ENCODE measurements around the gene GPD2. TPM values are rescaled to one million over a fixed set of nuclear protein-coding genes. Genes with fewer than 3 reads are reported as not detected.

GPD2 gene
- total and polyA plus RNA-seq, 11 donors, result 3.5 to 24.8 (median 14.1) TPM

- no peak overlapping the region for H3K27ac ChIP-seq
- WGBS, 4 donors, result 85 to 97% (median 91%) methylated on average over 1 of the region's 1 CpG
- H3K36me3 ChIP-seq, result peaks cover 0 to 40% (median 35%) of the 10 kb centered on the region in 9 donors
- H3K4me1 ChIP-seq, result peaks cover 0 to 6% (median 0%) of the 10 kb centered on the region in 12 donors
- DNase-seq, result no peak
- H3K9me3 ChIP-seq, result no peaks in the 10 kb centered on the region
- TF ChIP-seq POLR2A (IDR thresholded peaks at IDR 0.05) (no peak), CTCF (IDR thresholded peaks at IDR 0.05) (no peak)
- no peak for ATAC-seq
- H3K4me3 ChIP-seq, result no peak overlapping the region
- no peaks in the 10 kb centered on the region for H3K27me3 ChIP-seq
- intact Hi-C loops (cut with DNase I), result no loop called here
These were observed 74.9 kb downstream of the GPD2 start for GRCh38 chr2:156511122-156511521.

- H3K27ac ChIP-seq, result no peak overlapping the region
- H3K27me3 ChIP-seq, result no peaks in the 10 kb centered on the region
- DNase-seq, result no peak
- no peak for ATAC-seq
- H3K4me3 ChIP-seq, result no peak overlapping the region
- peaks cover 0 to 6% (median 0%) of the 10 kb centered on the region in 12 donors for H3K4me1 ChIP-seq
- peaks cover 0 to 40% (median 35%) of the 10 kb centered on the region in 9 donors for H3K36me3 ChIP-seq
- H3K9me3 ChIP-seq, result no peaks in the 10 kb centered on the region
- no peak for TF ChIP-seq CTCF (IDR thresholded peaks at IDR 0.05)
- no peak for TF ChIP-seq POLR2A (IDR thresholded peaks at IDR 0.05)
- intact Hi-C loops (cut with DNase I), result no loop called here
These were observed 75.6 kb downstream of the GPD2 start for GRCh38 chr2:156511803-156512202.

DNA sequence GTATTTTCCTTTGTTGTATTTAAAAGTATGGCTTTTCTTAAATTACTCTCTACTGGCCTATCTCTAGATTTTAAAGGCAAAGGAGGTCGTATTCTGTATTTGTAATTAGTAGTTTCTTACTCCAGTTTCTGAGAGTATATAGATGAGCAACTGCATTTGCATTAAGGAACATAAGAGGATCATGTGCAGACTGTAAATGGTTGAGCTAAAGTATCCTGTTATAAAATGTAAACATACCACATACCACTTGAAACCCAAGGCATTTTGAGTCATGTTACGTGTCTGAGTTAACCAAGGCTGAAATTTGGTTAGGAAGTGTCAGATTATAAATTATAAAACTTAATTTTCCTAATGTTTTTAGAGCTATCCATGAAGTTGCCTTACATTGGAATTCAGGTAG lies 76.3 kb downstream of the GPD2 start:
- Histone ChIP-seq H3K27ac (no peak overlapping the region), H3K36me3 (peaks cover 0 to 40% (median 35%) of the 10 kb centered on the region in 9 donors), H3K27me3 (no peaks in the 10 kb centered on the region), H3K4me3 (no peak overlapping the region), H3K9me3 (no peaks in the 10 kb centered on the region), H3K4me1 (peaks cover 0 to 6% (median 0%) of the 10 kb centered on the region in 12 donors)
- no peak for TF ChIP-seq CTCF (IDR thresholded peaks at IDR 0.05)
- no peak for TF ChIP-seq POLR2A (IDR thresholded peaks at IDR 0.05)
- ATAC-seq (no peak), DNase-seq (no peak)
- intact Hi-C loops (cut with DNase I), result no loop called here
- 92 to 94% (median 93%) methylated on average over 2 of the region's 2 CpGs for WGBS, 4 donors

DNA sequence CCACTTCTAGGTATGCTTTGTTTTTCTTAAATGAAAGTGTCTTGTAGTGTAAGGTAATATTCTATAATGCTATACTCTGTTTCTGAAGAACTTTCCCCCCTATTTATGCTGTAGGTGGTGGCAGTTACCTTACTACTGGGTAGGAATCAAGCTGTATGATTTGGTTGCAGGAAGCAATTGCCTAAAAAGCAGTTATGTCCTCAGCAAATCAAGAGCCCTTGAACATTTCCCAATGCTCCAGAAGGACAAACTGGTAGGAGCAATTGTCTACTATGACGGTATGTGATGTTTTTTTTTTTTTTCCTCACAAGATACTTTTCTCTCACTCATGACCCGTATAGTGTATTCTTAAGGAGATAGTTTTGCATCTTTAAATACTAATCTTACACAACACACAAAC lies 77.0 kb downstream of the GPD2 start:
- ATAC-seq, result no peak
- TF ChIP-seq POLR2A (IDR thresholded peaks at IDR 0.05) (no peak), CTCF (IDR thresholded peaks at IDR 0.05) (no peak)
- DNase-seq, result no peak
- WGBS, 4 donors, result 88 to 97% (median 91%) methylated on average over 2 of the region's 2 CpGs
- Histone ChIP-seq H3K27me3 (no peaks in the 10 kb centered on the region), H3K4me1 (peaks cover 0 to 6% (median 0%) of the 10 kb centered on the region in 12 donors), H3K36me3 (peaks cover 0 to 40% (median 35%) of the 10 kb centered on the region in 9 donors), H3K4me3 (no peak overlapping the region), H3K27ac (no peak overlapping the region), H3K9me3 (no peaks in the 10 kb centered on the region)
- intact Hi-C loops (cut with DNase I), result no loop called here

Data from heart left ventricle (tissue), 16 donors.